Aorta (tissue), 5 donors: Measurements from ENCODE around the gene USP24. TPM values are rescaled to one million over a fixed set of nuclear protein-coding genes. Genes with fewer than 3 reads are reported as not detected.

Source experiments
- ATAC-seq: fragments of 200-7000 bp; cut with Tn5 transposase; one replicate; pipeline ENCODE4 v1.9.1; 2022; ENCODE audit warnings: moderate library complexity; ENCODE audit not compliant: low FRiP score
- DNase-seq, 2 donors: peaks; one replicate each; pipeline ENCODE4 v3.0.0-alpha.2; 2020
- H3K27ac ChIP-seq, 2 donors: one replicate each; pipeline ENCODE4 v1.5.1; 2013; ENCODE audit warnings: low read length in 2 of 2, mild to moderate bottlenecking in 2 of 2, moderate library complexity in 2 of 2, control low read depth in 1 of 2, inconsistent platforms in 1 of 2, low read depth in 1 of 2
- H3K27me3 ChIP-seq, 2 donors: one replicate each; pipeline ENCODE4 v1.6.1; 2013; ENCODE audit warnings: control low read depth in 1 of 2, low read length in 1 of 2, mild to moderate bottlenecking in 1 of 2, moderate library complexity in 1 of 2; ENCODE audit not compliant: insufficient read depth in 2 of 2, control insufficient read depth in 1 of 2
- H3K36me3 ChIP-seq, 2 donors: one replicate each; pipeline ENCODE4 v1.6.1; 2013; ENCODE audit warnings: control low read depth in 1 of 2, low read length in 1 of 2, mild to moderate bottlenecking in 1 of 2; ENCODE audit not compliant: insufficient read depth in 2 of 2, control insufficient read depth in 1 of 2
- H3K4me1 ChIP-seq, 2 donors: one replicate each; pipeline ENCODE4 v1.6.1; 2013; ENCODE audit warnings: low read length in 2 of 2, control low read depth in 1 of 2, mild to moderate bottlenecking in 1 of 2, moderate library complexity in 1 of 2; ENCODE audit not compliant: insufficient read depth in 2 of 2, control insufficient read depth in 1 of 2
- H3K4me3 ChIP-seq, 2 donors: one replicate each; pipeline ENCODE4 v1.5.1; 2013; ENCODE audit warnings: low read length in 2 of 2, control low read depth in 1 of 2, mild to moderate bottlenecking in 1 of 2
- H3K9me3 ChIP-seq: one replicate; pipeline ENCODE4 v1.6.1; 2013; ENCODE audit warnings: mild to moderate bottlenecking, low read length; ENCODE audit not compliant: control insufficient read depth
- WGBS, 2 donors: extraction: QIAGEN DNeasy Blood & Tissue Kit; methylation state at CpG; one replicate each; pipeline ENCODE4 v1.1.7; 2013; 5-methylcytosine and 5-hydroxymethylcytosine counted together
- intact Hi-C, 2 donors: fragments of 100-400 bp; cut with DNase I; formaldehyde crosslinking; loops; one replicate each; pipeline versions ENCODE4 v1.14.2 to v1.15.0; 2022
- polyA plus RNA-seq, 2 donors: library from polyadenylated mRNA; stranded (reverse); fragments of 200-250 nt; gene quantifications; one replicate each; pipeline ENCODE4 v1.2.3, GENCODE V29; 2013
- total RNA-seq, 2 donors: library from RNA; stranded (reverse); fragmentation: NEBNext Ultra II Directional; extraction: Animal tissue kit (Norgen Biotek cat#: 25700); gene quantifications; one replicate each; pipeline ENCODE4 v1.2.1, GENCODE V29; 2021
- donor health status: healthy with polysubstance abuse.
- donor health status: Bipolar disorder and iron deficiency.
- donor health status: DM: no; HTN: no; CAD: no.
- donor health status: DM: no; HTN: no; CAD: no.
- donor health status: DM: yes; HTN: yes; CAD: no.

Gene USP24
- total and polyA plus RNA-seq, 4 donors: 4.4 to 54.4 (median 29.8) TPM

- WGBS, 2 donors: 94 to 97% methylated on average over 4 of the region's 4 CpGs
- Histone ChIP-seq H3K9me3 (no peaks in the 10 kb centered on the region), H3K27me3 (no peaks in the 10 kb centered on the region), H3K4me1 (peaks cover 0 to 2% of the 10 kb centered on the region in 2 donors), H3K36me3 (peaks cover 0 to 2% of the 10 kb centered on the region in 2 donors), H3K27ac (peak overlapping the region in 1 of 2 donors; percentile 24), H3K4me3 (no peak overlapping the region)
- DNase-seq (no peak), ATAC-seq (no peak)
- intact Hi-C loops: no loop called here
These were observed 149.5 kb downstream of the USP24 start for GRCh38 chr1:55065648-55066047.

GRCh38 chr1:55064861-55065263, 150.3 kb downstream of the USP24 start:
- WGBS, 2 donors: 5 to 9% methylated on average over 2 of the region's 2 CpGs
- no peak overlapping the region for H3K4me3 ChIP-seq
- ATAC-seq (no peak), DNase-seq (no peak)
- peak overlapping the region in 1 of 2 donors; percentile 45 for H3K27ac ChIP-seq
- H3K9me3 ChIP-seq: no peaks in the 10 kb centered on the region
- intact Hi-C loops: no loop called here
- peaks cover 0 to 2% of the 10 kb centered on the region in 2 donors for H3K4me1 ChIP-seq
- peaks cover 0 to 2% of the 10 kb centered on the region in 2 donors for H3K36me3 ChIP-seq
- no peaks in the 10 kb centered on the region for H3K27me3 ChIP-seq

- 18 to 19% methylated on average over 12 of the region's 12 CpGs for WGBS, 2 donors
- H3K4me3 ChIP-seq: no peak overlapping the region
- H3K4me1 ChIP-seq: peaks cover 0 to 2% of the 10 kb centered on the region in 2 donors
- H3K9me3 ChIP-seq: no peaks in the 10 kb centered on the region
- ATAC-seq: no peak
- peaks cover 0 to 2% of the 10 kb centered on the region in 2 donors for H3K36me3 ChIP-seq
- peak overlapping the region in 1 of 2 donors; percentile 9 for H3K27ac ChIP-seq
- no peaks in the 10 kb centered on the region for H3K27me3 ChIP-seq
- intact Hi-C loops: no loop called here
- peak in 1 of 2 donors; percentile 76 for DNase-seq
These were observed 151.0 kb downstream of the USP24 start for GRCh38 chr1:55064071-55064581.

- intact Hi-C loops: no loop called here
- DNase-seq (peak in 1 of 2 donors; percentile 65), ATAC-seq (no peak)
- Histone ChIP-seq H3K36me3 (no peaks in the 10 kb centered on the region), H3K27me3 (no peaks in the 10 kb centered on the region), H3K9me3 (no peaks in the 10 kb centered on the region), H3K27ac (no peak overlapping the region), H3K4me1 (peaks cover 0 to 2% of the 10 kb centered on the region in 2 donors), H3K4me3 (no peak overlapping the region)
- WGBS, 2 donors: 90 to 91% methylated on average over 9 of the region's 9 CpGs
These were observed 151.6 kb downstream of the USP24 start for GRCh38 chr1:55063577-55063942.

GRCh38 chr1:55062801-55063576, 152.2 kb downstream of the USP24 start:
- Histone ChIP-seq H3K36me3 (no peaks in the 10 kb centered on the region), H3K27ac (peak overlapping the region in 1 of 2 donors; percentile 74), H3K4me1 (peaks cover 0 to 2% of the 10 kb centered on the region in 2 donors), H3K4me3 (no peak overlapping the region), H3K9me3 (no peaks in the 10 kb centered on the region), H3K27me3 (no peaks in the 10 kb centered on the region)
- WGBS, 2 donors: 95 to 96% methylated on average over 29 of the region's 29 CpGs
- intact Hi-C loops: no loop called here
- DNase-seq: peak in 1 of 2 donors; percentile 60
- ATAC-seq: no peak

GRCh38 chr1:55061706-55062321, 153.3 kb downstream of the USP24 start:
- H3K27me3 ChIP-seq: no peaks in the 10 kb centered on the region
- H3K36me3 ChIP-seq: no peaks in the 10 kb centered on the region
- peaks cover 0 to 2% of the 10 kb centered on the region in 2 donors for H3K4me1 ChIP-seq
- ATAC-seq (peak; percentile 27), DNase-seq (peak in 1 of 2 donors; percentile 80)
- peak overlapping the region in 1 of 2 donors; percentile 74 for H3K27ac ChIP-seq
- no peak overlapping the region for H3K4me3 ChIP-seq
- no peaks in the 10 kb centered on the region for H3K9me3 ChIP-seq
- WGBS, 2 donors: 29 to 33% methylated on average over 4 of the region's 4 CpGs
- intact Hi-C loops: no loop called here

GRCh38 chr1:55061000-55061705, 154.0 kb downstream of the USP24 start:
- no peak for ATAC-seq

GRCh38 chr1:55060133-55060999, 154.8 kb downstream of the USP24 start:
- peak in 1 of 2 donors; percentile 56 for DNase-seq
- 96 to 98% methylated on average over 14 of the region's 14 CpGs for WGBS, 2 donors
- intact Hi-C loops: no loop called here
- H3K36me3 ChIP-seq: no peaks in the 10 kb centered on the region
- ATAC-seq: no peak
- no peaks in the 10 kb centered on the region for H3K9me3 ChIP-seq
- H3K27me3 ChIP-seq: no peaks in the 10 kb centered on the region
- no peak overlapping the region for H3K27ac ChIP-seq
- H3K4me3 ChIP-seq: no peak overlapping the region
- peaks cover 0 to 2% of the 10 kb centered on the region in 2 donors for H3K4me1 ChIP-seq

More at GRCh38 chr1:55061000-55061705, 154.0 kb downstream of the USP24 start:
- H3K9me3 ChIP-seq: no peaks in the 10 kb centered on the region
- H3K27me3 ChIP-seq: no peaks in the 10 kb centered on the region
- peak overlapping the region in 1 of 2 donors; percentile 19 for H3K27ac ChIP-seq
- peak in 1 of 2 donors; percentile 54 for DNase-seq
- WGBS, 2 donors: 79 to 83% methylated on average over 13 of the region's 13 CpGs
- H3K4me1 ChIP-seq: peaks cover 0 to 2% of the 10 kb centered on the region in 2 donors
- H3K36me3 ChIP-seq: no peaks in the 10 kb centered on the region
- intact Hi-C loops: no loop called here
- no peak overlapping the region for H3K4me3 ChIP-seq
